HUDEP-2 (cell line): ENCODE results near the gene HYOU1.
A peak's percentile ranks its signal among the peaks of the same experiment; 100 is the strongest.
"Not testable (repeated sequence)": the region's sequence is repeated elsewhere in the genome, so short reads cannot be mapped to it uniquely, and the experiment has no call there.

Experiments
- DNase-seq, 76 experiments: peaks; one replicate each; lab custom pipeline; 2025; ENCODE audit not compliant: unreplicated experiment in 76 of 76; lab: John Stamatoyannopoulos, UW

HYOU1 gene

DNA sequence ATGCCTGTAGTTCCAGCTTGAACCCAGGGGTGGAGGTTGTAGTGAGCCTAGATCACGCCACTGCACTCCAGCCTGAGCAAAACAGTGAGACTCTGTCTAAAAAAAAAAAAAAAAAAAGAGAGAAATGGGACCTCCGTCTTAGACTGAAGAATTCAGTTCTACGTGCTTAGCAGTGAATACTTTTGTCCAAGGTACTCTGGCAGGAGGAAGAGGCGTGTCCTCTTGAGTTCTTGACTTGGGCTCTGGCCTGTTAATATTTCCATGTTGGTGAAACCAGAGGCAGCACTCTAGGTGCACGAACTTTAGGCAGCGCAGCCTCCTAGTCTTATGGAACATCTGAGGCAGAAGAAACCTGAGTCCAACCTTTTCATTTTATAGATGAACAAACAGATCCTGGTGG, 30.1 kb upstream of the HYOU1 start:
- DNase-seq: peak in 18 of 76 experiments; percentile 34 to 76 (median 53)

DNA sequence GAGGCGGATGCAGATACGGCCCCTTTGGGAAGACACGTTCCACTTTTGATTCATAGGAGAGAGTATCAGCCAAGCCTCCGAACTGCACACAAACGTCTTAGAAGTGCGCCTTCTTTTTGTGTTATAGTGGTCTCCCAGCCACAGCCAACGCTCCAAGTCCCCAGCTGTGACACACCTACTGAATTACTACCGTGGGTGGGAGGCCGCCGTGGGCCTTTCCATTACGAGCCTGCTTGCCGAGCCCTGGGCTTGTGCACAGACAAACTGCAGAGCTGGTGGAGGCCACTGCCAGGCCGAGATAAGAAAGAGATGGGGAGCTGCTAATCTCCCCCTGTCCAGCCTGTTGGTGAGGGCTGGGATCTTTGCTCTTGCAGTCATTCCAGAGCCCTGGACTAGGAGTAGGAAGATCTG, 28.4 kb upstream of the HYOU1 start:
- DNase-seq: peak in 71 of 76 experiments; percentile 24 to 88 (median 75)

DNA sequence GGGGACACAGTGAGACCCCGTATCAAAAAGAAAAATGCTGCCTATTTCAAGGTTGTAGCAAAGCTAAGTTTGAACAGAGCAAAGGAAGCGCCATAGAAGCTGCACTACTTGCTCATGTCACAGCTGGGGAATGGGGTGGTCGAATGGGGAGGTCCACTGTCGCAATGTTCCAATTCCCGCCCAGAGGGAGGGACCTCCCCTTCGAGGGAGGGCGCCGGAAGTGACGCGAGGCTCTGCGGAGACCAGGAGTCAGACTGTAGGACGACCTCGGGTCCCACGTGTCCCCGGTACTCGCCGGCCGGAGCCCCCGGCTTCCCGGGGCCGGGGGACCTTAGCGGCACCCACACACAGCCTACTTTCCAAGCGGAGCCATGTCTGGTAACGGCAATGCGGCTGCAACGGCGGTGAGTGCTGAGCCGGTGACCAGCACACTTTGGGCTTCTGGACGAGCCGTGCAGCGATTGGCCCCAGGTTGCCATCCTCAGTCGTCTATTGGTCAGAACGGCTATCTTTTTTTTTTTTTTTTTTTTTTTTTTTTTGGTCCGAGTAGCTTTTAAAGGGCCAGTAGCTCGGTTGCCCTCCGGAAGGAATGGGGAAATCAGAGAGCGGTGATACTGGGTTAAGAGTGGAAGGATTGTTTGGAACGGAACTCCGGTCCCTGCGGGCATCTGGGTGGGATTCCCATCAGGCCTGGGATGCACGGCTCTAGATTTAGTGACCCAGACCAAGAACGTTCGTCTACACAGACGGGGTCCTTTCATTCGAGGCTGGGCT, 27.8 kb upstream of the HYOU1 start, which contains the start of gene HMBS:
HMBS (plus strand) TSS at position 219 of the 774 bp plus-strand sequence; CDS start at position 372, 153 bp downstream.
- peak; percentile 28 to 95 (median 88) for DNase-seq

DNA sequence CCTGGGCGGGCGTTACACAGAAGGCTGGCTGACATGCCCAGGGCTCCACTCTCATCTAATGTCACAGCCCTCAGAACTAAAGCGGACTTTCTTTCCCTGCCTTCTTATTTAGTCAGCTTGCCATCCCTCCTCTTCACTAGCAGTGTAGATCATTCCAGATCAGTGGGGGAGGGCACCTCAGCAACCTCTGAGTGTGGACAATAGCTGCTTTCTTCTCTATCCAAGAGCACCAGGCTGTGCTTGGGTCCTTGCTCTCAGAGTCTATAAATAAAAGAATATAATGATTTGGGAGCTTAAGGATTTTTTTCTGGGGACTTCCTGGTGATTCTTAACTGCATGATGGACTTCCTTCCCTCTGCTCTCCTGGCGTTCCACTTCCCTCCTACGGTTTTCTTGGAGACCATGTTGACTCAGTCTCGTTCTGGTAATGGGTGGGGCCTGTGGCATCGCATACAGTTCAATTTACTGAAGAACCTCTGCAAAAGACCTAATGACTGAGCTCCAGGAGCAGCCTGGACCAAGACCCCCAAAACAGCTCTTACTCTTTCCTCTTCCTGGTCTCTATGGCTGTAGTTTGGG, 24.8 kb upstream of the HYOU1 start:
- no peak for DNase-seq

DNA sequence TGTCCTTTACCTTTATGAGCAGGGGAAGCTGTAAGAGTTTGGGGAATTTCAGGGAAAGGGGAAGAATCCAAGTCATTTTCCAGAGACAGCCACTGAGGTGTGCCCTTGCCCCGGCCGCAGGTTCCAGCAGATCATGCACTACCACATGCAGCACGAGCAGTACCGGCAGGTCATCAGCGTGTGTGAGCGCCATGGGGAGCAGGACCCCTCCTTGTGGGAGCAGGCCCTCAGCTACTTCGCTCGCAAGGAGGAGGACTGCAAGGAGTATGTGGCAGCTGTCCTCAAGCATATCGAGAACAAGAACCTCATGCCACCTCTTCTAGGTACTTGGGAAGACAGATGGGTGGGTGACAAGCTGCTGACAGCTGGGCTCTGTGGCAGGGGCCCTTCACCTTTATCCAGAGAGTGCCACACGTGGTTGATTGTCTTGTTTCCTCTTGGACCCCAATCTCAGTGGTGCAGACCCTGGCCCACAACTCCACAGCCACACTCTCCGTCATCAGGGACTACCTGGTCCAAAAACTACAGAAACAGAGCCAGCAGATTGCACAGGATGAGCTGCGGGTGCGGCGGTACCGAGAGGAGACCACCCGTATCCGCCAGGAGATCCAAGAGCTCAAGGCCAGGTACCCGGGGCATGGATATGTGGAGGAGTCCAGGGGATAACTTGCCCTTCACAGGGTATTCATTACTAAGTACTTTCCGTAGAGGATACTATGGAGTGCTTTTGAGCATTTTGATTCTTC, 21.8 kb upstream of the HYOU1 start:
- DNase-seq: no peak

DNA sequence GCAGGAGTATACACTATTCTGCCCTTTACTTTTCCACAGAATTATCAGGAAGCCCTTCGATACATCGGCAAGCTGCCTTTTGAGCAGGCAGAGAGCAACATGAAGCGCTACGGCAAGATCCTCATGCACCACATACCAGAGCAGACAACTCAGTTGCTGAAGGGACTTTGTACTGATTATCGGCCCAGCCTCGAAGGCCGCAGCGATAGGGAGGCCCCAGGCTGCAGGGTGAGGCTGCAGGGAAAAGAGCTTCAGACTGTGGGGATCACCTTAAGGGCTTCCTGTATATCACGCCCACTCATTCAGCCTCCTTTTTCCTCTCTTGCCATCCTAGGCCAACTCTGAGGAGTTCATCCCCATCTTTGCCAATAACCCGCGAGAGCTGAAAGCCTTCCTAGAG, 20.8 kb upstream of the HYOU1 start:
- DNase-seq: no peak

DNA sequence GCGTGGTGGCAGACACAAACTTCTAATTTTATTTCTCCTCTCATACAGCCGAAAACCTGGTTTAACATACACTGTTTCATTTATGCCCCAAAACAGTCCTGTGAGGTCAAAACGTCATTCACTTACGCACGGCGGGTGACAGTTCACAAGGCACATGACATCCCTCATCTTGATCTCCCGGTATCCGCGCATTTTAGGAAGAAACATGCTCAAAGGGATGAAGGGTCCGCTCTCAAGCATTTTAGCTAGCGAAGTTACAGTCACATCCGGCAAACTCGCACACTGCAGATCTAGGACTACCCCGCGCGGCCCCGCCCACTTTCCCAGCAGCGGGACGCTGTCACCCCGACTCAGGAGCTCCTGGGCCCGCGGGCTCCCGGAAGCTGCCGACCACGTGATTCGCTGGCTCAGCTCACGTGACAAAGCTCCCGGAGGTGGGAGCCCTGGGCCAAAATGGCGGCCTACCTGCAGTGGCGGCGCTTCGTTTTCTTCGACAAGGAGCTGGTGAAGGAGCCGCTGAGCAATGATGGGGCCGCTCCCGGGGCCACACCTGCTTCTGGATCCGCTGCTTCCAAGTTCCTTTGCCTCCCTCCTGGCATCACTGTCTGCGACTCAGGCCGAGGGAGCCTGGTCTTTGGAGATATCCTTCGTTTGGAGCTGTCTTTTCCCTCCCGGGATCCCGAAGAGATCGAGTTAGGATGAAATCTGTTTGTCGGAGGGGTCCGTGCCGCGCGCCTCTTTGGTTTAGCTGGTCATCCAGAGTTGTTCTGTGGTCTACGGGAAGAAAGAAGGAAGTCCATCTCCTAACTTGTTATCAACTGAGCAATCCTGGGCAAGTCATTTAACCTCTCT, 10.6 kb upstream of the HYOU1 start, which contains the start of gene VPS11:
VPS11 (plus strand) TSS at position 448 of the 852 bp plus-strand sequence; CDS start at position 454, 6 bp downstream.
- peak; percentile 33 to 97 (median 92) for DNase-seq

DNA sequence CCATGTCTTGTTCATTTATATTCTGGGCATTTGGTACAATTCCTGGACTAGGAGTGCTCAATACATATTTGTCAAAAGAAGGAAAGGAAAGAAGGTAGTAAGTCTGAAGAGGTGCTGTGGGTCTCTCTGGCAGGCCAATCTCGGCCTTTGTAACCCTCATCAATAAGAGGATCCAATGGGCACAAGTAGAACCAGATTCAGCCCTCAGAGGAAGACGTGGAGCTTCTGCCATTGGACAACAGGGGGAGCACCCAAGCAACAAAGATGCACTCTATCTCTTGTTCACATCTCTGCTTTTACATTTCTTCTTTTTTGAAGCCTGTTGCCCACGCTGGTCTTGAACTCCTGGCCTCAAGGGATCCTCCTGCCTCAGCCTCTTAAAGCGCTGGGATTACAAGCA, 8.4 kb upstream of the HYOU1 start:
- peak in 63 of 76 experiments; percentile 3 to 73 (median 41) for DNase-seq

DNA sequence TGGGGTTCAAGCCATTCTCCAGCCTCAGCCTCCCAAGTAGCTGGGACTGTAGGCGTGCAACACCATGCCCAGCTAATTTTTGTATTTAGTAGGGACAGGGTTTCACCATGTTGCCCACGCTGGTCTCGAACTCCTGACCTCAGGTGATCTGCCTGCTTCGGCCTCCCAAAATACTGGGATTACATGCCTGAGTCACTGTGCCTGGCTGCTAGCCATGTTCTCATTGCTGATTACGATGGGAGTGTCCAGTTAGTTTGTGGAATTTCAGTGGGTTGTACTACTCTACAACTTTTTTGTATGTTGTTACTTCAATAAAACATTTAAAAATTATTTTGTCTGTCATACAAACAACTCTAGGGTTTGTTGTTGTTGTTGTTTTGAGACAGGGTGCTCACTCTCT, 5.8 kb upstream of the HYOU1 start:
- peak in 64 of 76 experiments; percentile 3 to 71 (median 44) for DNase-seq

DNA sequence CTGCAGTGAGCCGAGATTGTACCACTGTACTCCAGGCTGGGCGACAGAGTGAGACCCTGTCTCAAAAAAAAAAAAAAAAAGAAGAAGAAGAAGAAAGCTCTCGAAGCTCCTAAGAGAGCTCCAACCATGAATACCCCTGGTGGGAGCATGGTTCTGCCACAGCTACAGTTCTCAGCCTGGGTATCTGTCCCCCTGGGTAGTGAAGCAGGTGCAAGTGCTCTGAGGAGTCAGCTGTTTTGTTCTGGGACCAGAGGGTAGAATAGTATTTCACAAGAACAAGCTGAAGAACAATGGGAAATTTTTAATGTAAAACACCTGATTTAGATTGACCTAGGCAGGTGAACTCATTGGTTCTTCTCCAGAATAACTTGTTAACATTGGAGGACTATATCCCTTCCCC, 4.3 kb upstream of the HYOU1 start:
- DNase-seq: no peak

DNA sequence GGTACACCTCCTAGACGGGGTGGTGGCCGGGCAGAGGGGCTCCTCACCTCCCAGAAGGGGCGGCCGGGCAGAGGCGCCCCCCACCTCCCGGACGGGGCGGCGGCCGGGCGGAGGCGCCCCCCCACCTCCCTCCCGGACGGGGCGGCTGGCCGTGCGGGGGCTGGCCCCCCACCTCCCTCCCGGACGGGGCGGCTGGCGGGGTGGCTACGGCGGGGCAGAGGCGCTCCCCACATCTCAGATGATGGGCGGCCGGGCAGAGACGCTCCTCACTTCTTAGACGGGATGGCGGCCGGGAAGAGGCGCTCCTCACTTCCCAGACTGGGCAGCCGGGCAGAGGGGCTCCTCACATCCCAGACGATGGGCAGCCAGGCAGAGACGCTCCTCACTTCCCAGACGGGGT, 2.1 kb upstream of the HYOU1 start:
- not testable (repeated sequence) for DNase-seq

DNA sequence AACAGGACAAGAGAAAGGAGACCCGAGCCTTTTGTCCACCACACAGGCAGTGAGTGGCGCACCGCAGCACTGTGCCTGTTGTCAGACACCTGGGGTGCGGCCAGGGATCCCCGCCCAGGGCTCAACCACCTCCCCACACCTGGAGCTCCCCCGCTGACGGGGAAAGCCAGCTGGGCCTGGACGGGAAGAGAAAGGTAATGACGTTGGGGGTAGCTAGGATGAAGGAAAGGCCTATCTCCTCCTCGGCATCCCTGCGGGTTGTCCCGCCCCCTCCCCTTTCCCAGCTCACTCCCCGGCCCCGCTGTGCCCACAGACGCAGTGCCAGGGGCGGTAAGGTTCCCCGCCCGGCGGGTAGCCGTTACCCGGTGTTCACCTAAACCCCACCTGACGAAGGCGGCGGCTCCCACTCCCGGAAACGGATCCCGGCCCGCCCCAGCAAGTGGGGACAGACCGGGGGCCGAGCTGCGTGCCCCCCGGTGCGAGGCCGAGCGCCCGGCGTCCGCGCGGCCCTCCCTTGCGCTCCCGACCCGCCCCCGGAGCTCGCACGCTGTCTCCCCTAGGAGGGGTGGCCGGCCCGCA, 495 bp downstream of the HYOU1 start:
- DNase-seq: peak in 7 of 76 experiments; percentile 4 to 29 (median 25)

DNA sequence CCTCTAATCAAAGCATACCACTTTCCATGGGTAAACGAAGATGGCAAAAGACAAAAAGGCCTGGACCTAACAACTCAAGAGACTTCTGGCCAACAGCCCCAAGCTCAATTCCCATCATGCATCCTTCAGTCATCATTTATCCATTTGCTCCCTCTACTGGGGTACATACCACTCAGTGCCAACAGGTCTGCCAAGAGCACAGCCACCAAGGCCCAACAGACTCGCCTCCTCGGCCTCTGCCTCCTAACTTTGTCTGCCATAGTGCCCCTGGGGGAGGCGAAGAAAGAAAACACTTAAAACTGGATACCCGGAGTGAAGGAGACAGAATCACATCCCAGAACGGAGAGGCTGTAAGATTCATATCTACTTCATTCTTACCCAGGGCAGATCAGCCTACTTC, 1.1 kb downstream of the HYOU1 start:
- peak in 33 of 76 experiments; percentile 2 to 41 (median 13) for DNase-seq

DNA sequence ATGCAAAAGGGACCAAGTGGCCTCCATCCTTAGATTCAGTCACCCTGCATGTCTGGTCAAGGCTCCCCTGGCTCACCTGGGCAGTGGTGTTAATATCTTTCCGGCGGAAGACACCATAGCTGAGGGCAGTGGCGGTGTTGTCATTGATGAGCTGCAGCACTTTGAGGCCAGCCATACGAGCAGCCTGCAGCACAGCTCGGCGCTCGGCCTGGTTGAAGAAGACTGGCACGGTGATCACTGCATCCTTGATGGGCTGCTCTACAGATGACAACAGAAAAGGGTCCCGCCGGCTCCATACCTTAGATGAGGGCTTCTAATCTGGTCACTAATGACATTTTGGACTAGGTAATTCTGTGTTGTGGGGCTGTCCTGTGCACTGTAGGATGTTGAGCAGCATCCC, 2.6 kb downstream of the HYOU1 start:
- DNase-seq: no peak

DNA sequence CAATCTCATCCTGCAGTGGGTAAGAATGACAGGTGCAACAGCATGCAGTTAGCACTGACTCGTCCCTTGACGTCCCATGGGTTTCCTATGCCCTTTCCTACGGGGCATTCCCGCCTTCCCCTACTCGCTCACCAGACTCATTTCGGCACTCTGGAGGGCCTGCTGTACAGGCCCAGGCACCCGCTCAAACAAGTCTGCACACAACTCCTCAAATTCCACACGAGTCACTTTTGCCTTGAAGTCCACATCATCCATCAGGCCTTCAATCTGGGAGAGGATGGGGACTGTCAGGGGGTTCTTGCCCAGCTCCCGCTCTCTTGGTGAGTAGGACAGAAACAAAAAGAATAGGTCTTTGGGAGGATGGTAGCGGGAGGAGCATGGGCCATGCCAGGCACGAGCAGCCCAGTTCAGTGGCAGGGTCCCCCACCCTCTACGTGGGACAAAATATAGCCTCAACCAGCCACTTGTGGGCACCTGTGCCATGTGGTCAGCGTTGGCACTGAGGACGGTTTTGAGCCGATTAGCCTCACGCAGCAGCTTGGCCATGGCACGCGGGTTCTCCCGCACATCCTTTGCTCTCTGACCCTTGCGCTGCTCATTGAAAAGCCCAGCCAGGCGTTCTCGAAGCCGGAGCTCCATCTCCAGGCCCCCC, 4.7 kb downstream of the HYOU1 start:
- DNase-seq: no peak

DNA sequence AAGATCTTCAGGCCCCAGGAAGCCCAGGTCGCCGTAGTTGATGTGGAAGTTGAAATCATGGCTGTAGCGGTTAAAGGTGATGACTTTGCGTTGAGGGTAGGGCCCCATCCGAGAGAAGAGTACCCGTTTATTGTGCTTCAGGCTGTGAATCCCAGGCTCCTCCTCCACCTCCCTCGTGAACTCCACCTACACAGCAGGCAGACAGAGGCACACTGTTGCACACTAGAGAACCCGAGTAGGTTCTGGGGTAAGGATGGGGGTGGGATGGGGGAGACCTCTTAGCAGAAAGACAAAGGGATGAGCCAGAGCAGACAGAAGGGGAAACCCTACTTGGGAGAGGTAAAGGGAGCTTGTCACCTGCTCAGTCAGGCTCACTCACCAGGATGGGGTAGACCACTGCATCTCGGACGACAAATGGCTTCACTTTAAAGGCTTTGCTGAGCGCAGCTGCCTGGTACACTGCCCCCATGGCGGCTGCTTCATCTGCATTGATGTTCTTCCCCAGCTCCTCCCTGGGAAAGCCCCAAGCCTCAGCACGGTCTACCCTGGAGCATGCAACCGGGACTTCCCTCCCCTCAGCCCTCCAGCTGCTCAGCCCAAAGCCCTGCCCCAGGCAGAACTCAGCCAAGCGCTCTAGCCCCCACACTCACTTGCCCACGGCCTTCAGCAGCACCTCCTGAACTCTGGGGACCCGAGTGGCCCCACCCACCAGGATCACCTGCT, 5.4 kb downstream of the HYOU1 start:
- no peak for DNase-seq

DNA sequence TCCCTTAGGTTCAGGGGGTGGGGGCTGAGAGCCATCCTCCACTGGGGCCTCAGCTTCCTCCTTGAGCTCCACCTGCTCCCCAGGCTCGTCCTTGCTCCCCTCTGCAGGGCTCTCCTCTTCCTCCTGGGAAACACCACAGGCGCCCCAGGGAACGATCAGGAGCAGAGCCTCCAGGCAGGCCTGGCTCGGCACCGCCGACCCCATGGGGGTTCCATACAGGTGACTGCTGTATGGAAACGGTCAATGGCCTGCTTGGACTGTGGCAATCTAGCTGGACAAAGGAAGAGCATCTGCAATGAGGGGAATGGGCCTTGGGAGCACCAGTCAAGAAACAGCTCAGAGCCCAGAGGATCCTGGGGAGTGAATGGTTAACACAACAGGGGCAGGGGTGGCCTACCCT, 7.9 kb downstream of the HYOU1 start:
- DNase-seq: no peak

DNA sequence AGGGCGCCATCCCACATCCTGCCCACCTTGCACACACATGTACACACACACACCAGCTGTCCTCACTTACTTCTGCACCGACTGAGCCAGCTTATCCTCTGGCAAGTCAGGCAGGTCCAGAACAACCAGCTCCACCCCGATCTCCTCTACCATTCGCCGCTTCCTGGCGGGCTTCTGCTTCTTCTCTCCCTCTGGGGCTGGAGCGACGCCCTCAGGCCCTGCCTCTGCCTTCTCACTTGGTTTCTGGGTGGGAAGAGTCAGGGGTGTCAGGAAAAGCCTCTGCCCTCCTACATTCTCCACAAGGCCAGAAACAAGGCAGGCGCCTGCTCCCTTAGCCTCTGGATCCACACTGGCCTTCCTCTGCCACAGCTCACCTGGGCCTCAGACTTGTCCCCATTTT, 8.4 kb downstream of the HYOU1 start:
- DNase-seq: no peak

DNA sequence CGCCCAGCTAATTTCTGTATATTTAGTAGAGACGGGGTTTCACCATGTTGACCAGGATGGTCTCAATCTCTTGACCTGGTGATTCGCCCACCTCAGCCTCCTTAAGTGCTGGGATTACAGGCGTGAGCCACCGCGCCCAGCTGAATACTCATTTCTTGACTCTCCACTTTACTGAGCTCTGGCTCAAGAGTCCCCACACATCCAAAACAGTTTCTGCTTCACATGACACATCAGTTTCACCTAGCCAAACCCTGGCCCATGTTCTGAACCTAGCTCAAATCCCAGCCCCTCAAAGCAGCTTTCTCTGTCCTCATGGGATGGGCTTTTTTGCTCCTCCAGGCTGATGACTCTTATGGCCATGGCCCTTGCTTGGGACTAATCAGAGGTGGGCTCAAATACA, 9.8 kb downstream of the HYOU1 start:
- no peak for DNase-seq
